Smooth muscle cell (in vitro differentiated cells): ENCODE data around the gene NNT. TPM values are rescaled to one million over a fixed set of nuclear protein-coding genes. Genes with fewer than 3 reads are reported as not detected.

Experiments
- DNase-seq: peaks from one replicate; lab custom pipeline; 2025; ENCODE audit not compliant: unreplicated experiment; lab: John Stamatoyannopoulos, UW
- H2AFZ ChIP-seq: fragments of 200-600 bp; sonication (generic); 2 replicates; pipeline ENCODE4 v1.6.0; 2016; ENCODE audit warnings: antibody characterized with exemption, low read depth, mild to moderate bottlenecking
- H3F3A ChIP-seq: fragments of 200-600 bp; sonication (generic); 2 replicates; pipeline ENCODE4 v1.6.0; 2017; ENCODE audit warnings: antibody characterized with exemption, low read depth
- H3K27ac ChIP-seq: fragments of 200-600 bp; sonication (generic); 2 replicates; pipeline ENCODE4 v1.5.1; 2016; ENCODE audit warnings: low read depth, mild to moderate bottlenecking
- H3K27me3 ChIP-seq: fragments of 200-600 bp; sonication (generic); 2 replicates; pipeline ENCODE4 v1.6.1; 2016; ENCODE audit warnings: low read depth, mild to moderate bottlenecking
- H3K36me3 ChIP-seq: fragments of 200-600 bp; sonication (generic); 2 replicates; pipeline ENCODE4 v1.5.1; 2016; ENCODE audit warnings: low read depth
- H3K4me1 ChIP-seq: fragments of 200-600 bp; sonication (generic); 2 replicates; pipeline ENCODE4 v1.5.1; 2016; ENCODE audit warnings: low read depth
- H3K4me2 ChIP-seq: fragments of 200-600 bp; sonication (generic); 2 replicates; pipeline ENCODE4 v1.6.0; 2016; ENCODE audit warnings: mild to moderate bottlenecking
- H3K4me3 ChIP-seq: fragments of 200-600 bp; sonication (generic); 2 replicates; pipeline ENCODE4 v1.5.1; 2016; ENCODE audit warnings: mild to moderate bottlenecking
- H3K79me2 ChIP-seq: fragments of 200-600 bp; sonication (generic); 2 replicates; pipeline ENCODE4 v1.6.0; 2016; ENCODE audit warnings: low read depth, mild to moderate bottlenecking
- H3K9ac ChIP-seq: fragments of 200-600 bp; sonication (generic); 2 replicates; pipeline ENCODE4 v1.6.0; 2016; ENCODE audit warnings: low read depth
- H3K9me3 ChIP-seq: fragments of 200-600 bp; sonication (generic); replicated peaks from 2 replicates; pipeline ENCODE4 v1.5.1; 2016; ENCODE audit warnings: low read depth
- H4K20me1 ChIP-seq: fragments of 200-600 bp; sonication (generic); 2 replicates; pipeline ENCODE4 v1.6.0; 2016; ENCODE audit warnings: low read depth
- CTCF ChIP-seq: fragments of 200-600 bp; sonication (generic); IDR thresholded peaks from 2 replicates; pipeline ENCODE4 v1.5.1; 2017; ENCODE audit warnings: borderline replicate concordance, mild to moderate bottlenecking, antibody characterized with exemption; ENCODE audit not compliant: insufficient read depth, poor library complexity, severe bottlenecking
- WGBS: methylation state at CpG from one replicate; pipeline ENCODE4 v1.1.7; 2016; ENCODE audit warnings: low lambda C conversion rate; 5-methylcytosine and 5-hydroxymethylcytosine counted together
- polyA plus RNA-seq: library from polyadenylated mRNA; unstranded; fragments of >200 nt; fragmentation: Nextera tagmentation; extraction: Ambion mirVana; gene quantifications from 2 replicates; pipeline ENCODE4 v1.2.1, GENCODE V29; 2016
- total RNA-seq: library from RNA; depleted of rRNA; stranded (reverse); fragments of >200 nt; gene quantifications from 2 replicates; pipeline ENCODE4 v1.2.3, GENCODE V29; 2014

The NNT gene
- total and polyA plus RNA-seq, 2 experiments from 2014 or later = 26.8 to 49.8 TPM

DNA sequence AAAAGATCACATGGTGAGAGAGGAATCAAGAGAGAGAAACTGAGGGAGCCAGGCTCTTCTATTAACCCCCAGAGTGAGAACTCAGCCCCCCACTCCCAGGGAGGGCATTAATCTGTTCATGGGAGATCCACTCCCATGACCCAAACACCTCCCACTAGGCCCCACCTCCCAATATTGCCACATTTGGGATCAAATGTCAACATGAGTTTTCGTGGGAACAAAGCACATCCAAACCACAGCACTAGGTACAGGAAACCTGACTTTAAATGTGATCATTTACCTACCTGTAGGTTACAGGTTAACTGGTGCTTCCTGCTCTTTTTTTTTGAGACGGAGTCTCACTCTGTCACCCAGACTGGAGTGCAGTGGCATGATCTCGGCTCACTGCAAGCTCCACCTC lies 16.9 kb downstream of the NNT start:
- Histone ChIP-seq H3K4me3 (no peak overlapping the region), H3K4me2 (no peak overlapping the region), H3K27ac (no peak overlapping the region), H3K79me2 (no peaks in the 10 kb centered on the region), H3K9me3 (no peaks in the 10 kb centered on the region), H3K9ac (no peak overlapping the region), H4K20me1 (no peaks in the 10 kb centered on the region), H3K4me1 (no peaks in the 10 kb centered on the region), H2AFZ (no peak overlapping the region), H3F3A (no peaks in the 10 kb centered on the region), H3K36me3 (no peaks in the 10 kb centered on the region), H3K27me3 (no peaks in the 10 kb centered on the region)
- 96% methylated on average over 3 of the region's 3 CpGs for WGBS
- DNase-seq = no peak
- TF ChIP-seq CTCF = no peak

GRCh38 chr5:43620944-43621505 lies 18.0 kb downstream of the NNT start:
- Histone ChIP-seq H2AFZ (no peak overlapping the region), H3K4me3 (no peak overlapping the region), H3K27ac (no peak overlapping the region), H3K36me3 (no peaks in the 10 kb centered on the region), H3K9me3 (no peaks in the 10 kb centered on the region), H3K79me2 (no peaks in the 10 kb centered on the region), H3K9ac (no peak overlapping the region), H3K4me2 (no peak overlapping the region), H3F3A (no peaks in the 10 kb centered on the region), H3K27me3 (no peaks in the 10 kb centered on the region), H4K20me1 (no peaks in the 10 kb centered on the region), H3K4me1 (no peaks in the 10 kb centered on the region)
- no peak for DNase-seq
- TF ChIP-seq CTCF = no peak
- over 99% methylated on average over 4 of the region's 4 CpGs for WGBS

GRCh38 chr5:43622074-43622473 lies 19.1 kb downstream of the NNT start:
- no peak overlapping the region for H2AFZ ChIP-seq
- no peak for TF ChIP-seq CTCF
- no peak overlapping the region for H3K9ac ChIP-seq
- no peak overlapping the region for H3K4me2 ChIP-seq
- no peaks in the 10 kb centered on the region for H3F3A ChIP-seq
- no peaks in the 10 kb centered on the region for H3K27me3 ChIP-seq
- H3K4me3 ChIP-seq = no peak overlapping the region
- H3K27ac ChIP-seq = no peak overlapping the region
- no peaks in the 10 kb centered on the region for H3K4me1 ChIP-seq
- H4K20me1 ChIP-seq = no peaks in the 10 kb centered on the region
- H3K79me2 ChIP-seq = no peaks in the 10 kb centered on the region
- 99% methylated on average over 3 of the region's 3 CpGs for whole genome bisulfite sequencing
- no peaks in the 10 kb centered on the region for H3K9me3 ChIP-seq
- no peaks in the 10 kb centered on the region for H3K36me3 ChIP-seq
- no peak for DNase-seq

DNA sequence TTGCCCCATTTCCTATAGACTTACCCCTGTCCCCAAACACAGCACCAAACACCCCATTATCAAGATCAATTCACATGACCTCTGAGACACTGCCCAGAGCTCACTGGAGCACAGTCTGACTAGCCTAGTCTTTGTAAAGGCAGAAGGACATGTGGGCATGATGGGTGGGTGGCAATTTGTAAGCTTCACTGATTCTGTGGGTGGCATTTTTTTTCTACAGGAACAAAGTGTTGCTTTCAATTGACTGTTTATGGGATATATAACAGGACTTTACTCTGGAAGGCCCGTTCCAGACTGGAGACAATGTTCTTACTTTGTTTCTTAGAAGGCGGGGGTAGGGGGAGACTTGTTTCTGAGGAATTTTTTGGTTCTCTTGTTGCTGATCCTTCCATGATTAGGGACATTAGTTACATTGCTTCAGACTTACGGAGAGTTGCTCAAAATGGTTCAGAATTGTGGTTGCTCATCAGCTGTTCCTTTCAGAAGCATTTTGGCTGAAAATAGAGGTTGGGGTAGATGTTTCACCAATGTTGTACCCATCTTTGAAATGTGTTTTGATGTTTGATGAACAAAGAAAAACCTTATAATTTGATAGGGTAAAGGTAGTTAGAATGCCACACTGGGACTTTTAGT lies 20.2 kb downstream of the NNT start:
- Histone ChIP-seq H2AFZ (no peak overlapping the region), H3K27ac (no peak overlapping the region), H3F3A (no peaks in the 10 kb centered on the region), H4K20me1 (peaks cover 2% of the 10 kb centered on the region), H3K4me3 (no peak overlapping the region), H3K27me3 (no peaks in the 10 kb centered on the region), H3K4me1 (no peaks in the 10 kb centered on the region), H3K4me2 (no peak overlapping the region), H3K36me3 (no peaks in the 10 kb centered on the region), H3K79me2 (no peaks in the 10 kb centered on the region), H3K9me3 (no peaks in the 10 kb centered on the region), H3K9ac (no peak overlapping the region)
- DNase-seq = no peak
- no peak for TF ChIP-seq CTCF
- 85% methylated on average over 3 of the region's 3 CpGs for WGBS
